ENCODE measurements around the gene RIPK1.

DNA sequence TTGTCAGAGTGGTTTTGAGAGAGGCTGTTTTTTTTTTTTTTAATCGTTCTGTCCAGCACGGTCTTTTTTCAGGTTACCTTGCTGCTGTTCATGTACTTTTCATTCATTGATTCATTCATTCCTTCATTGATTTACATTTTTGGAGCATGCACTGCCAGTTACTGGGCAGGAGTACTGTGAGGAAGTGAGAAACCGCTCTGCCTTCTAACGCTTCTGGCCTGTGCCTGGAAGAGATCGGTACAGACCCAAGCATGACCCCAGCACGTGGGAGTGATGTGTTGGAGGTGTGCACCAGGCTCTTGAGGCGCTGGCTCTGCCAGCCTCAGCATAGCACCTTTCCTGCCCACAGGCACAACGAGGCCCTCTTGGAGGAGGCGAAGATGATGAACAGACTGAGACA, 9.1 kb downstream of the RIPK1 start:
- TF ChIP-seq EZH2 (IDR thresholded peaks at IDR 0.05; ENCODE audit: borderline replicate concordance, low read length): no peak
- TF ChIP-seq CTCF (conservative IDR thresholded peaks at IDR 0.05 in 1 of 2, IDR thresholded peaks at IDR 0.05 in 1 of 2; ENCODE audit: extremely low read depth in 1 of 2, insufficient read depth in 1 of 2, low read depth in 1 of 2, low read length in 2 of 2): no peak

Measured in mammary epithelial cell (primary cell).